ENCODE measurements around the gene MN1. TPM values are rescaled to one million over a fixed set of nuclear protein-coding genes. Genes with fewer than 3 reads are reported as not detected.
A peak's percentile ranks its signal among the peaks of the same experiment; 100 is the strongest.

Gene MN1
- total RNA-seq, 1 donor from 2014 or later = 24.8 TPM

DNA sequence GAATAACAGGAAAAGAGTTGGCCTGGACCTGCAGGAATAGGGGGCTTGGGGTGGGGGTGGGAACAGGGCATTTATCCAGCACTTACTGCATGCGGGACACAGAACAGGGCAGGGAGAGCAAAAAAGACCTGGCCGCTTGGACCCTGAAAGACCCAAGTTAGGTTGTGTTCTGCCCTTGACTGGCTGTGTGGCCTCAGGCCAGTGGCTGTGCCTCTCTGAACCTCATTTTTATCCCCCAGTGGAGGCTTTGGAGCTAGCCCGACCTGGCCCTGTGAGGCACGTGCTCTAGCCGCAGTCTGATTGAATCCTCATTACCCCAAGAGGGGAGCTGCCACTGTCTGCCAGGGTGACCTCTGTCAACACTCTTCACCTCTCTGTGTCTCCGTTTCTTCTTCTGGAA, 68.7 kb downstream of the MN1 start:
- DNase-seq = no peak

- no peak for DNase-seq
Observed at GRCh38 chr22:27732391-27732790, 69.2 kb downstream of the MN1 start.

DNA sequence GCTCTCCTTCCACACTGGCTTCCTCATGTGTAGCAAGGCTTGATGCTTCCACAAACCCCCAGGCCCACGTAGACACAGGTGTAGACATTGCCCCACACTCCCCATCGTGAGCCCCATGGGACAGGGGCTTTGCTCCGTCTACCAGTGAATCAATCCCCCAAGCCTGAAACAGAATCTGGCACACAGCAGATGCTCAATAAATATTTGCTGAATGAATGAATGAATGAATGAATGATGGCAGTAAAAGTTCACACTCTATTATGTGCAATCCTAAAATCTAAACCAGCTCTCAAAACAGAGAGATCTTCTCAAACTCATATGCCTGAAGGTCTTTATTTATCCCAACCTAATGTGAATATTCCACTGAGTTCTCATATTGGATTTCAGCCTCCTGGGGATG, 69.9 kb downstream of the MN1 start:
- DNase-seq = no peak

GRCh38 chr22:27730641-27731433, 70.7 kb downstream of the MN1 start:
- DNase-seq = no peak

DNA sequence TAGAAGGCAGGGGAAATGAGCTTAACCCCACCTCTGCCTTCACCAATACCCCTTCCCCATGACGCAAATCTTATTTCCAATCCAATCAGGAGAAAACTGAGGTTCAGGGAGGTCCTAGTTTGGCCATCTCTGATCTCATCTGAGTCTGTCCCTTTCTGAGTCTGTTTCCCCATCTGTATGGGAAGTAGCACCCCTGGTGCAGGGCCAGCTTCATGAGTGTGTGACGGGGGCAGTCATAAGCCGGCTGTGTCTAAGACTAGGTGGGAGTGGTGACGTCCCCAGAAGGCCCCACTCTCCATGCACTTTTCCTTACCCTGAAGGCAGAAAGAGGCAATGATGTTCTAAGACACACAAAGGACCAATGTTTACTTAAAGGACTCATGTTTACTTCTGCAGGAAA, 72.3 kb downstream of the MN1 start:
- DNase-seq = no peak

DNA sequence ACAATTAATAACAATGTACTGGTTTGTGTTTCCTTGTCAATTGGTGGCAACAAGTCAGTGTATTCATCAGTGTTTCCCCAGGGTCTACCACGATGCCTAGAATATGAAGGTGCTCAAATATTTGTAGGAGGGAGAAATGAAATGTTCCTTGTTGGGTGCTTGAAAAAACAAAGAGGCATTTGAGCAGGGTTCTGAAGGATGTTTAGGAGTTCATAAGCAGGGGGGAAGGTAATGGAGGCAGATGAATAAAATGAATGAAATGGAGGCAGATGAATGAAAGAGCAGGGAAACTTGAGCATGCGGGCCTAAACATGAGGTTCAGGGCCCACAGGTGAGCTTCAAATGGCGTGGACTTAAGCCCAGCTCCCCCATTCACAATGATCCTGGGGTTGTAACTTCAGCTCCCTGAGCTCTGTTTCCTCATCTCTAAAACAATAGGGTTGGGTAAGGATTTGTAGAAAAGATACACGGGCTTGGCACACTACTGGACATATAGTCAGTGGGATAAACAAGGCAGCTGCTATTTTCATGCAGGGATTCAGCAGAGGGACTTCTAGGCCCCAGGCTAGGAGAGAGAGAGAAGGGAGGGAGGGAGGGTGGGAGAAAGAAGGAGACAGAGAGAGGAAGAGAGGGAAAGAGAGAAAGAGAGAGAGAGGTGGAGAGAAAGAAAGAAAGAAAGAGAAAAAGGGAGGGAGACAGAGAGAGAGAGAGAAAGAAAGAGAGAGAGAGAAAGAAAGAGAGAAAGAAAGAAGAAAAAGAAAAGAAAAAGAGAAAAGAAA, 73.7 kb downstream of the MN1 start:
- no peak for DNase-seq

DNA sequence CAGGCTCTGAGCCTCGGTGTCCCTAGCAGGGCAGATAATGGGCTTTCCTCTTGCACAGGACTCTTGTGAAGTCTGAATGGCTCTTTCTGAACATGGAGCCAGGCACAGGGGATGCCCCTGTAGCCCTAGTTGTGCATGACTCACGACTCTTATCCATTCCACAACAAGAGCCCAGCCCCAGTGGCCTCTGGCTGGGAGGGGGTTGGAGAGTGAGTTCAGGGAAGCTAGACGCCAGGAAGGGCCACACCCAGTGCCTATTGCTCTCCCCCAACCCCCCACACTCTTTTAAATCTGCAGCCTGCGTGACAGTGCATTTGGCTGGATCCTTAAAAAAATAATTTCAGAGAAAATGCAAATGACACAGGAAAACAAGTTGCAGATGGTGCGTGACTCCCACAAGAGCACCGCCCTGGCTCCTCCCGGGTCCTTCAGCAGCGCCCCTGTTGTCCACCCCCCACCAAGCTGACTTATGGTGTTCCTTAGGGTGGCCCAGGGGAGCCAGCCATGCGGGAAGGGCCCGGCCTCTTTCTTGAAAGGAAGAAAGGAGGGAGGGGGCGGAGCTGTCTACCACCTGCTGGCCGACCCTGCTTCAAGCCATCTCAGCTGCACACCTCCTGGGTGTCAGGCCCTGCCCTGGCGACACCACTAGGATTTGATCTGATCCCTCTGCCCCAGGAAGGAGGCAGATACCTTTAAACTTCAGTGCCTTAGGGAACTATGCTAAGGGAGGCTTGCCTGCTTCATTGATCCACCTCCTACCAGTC, 74.7 kb downstream of the MN1 start:
- DNase-seq = no peak

DNA sequence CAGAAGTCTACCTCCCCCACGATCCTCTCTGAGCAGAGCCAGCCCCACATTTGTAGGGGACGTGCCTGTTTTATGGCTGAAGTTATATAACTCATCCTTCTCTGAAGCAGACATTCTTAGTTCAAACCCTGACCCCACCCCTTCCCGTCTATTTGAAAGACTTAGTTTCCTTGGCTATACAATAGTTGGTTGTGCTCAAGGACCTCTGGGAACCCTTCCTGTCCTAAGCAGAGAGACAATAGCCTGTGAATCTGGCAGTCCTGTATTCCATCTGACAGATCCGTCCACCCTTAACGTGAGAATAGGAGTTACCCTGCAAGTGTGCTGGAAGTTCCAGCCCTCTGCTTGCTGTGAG, 75.2 kb downstream of the MN1 start:
- DNase-seq = no peak

GRCh38 chr22:27725661-27726060, 75.9 kb downstream of the MN1 start:
- no peak for DNase-seq

DNA sequence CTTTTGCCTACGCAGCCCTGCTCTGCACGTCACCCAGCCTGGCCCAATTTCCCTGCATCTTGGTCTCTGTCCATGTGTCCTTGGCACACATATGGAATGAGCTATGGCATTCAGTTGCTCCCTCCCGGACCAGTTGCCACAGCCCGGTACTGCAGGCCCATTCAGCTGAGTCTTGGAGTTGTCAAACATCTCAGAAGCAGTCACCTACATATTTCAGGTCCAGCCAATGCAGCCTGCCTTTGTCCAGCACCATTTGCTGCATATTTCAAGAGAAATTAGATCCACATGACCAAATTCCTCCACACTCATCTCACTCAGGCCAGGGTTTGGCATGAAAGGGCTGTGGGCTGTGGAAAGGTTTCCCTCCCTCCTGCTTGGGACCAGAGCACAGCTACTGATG, 76.8 kb downstream of the MN1 start:
- DNase-seq = no peak

DNA sequence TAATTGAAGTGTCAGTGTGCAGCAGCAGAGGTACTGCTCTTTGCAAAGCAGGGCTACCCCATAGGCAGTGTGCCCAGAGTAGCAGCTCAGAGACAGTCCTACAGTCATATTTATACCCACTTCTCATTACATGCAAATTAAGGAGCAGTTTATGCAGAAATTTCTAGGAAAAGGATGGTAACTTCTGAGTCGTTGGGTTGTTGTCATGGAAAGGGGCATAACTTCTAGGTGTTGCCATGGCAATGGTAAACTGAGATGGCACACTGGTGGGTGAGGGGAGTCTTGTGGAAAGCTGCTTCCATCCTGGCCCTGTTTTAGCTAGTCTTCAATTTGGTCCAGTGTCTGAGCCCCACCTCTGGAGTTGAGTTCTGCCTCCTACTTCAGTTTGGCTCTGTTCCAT, 77.4 kb downstream of the MN1 start:
- DNase-seq = no peak

DNA sequence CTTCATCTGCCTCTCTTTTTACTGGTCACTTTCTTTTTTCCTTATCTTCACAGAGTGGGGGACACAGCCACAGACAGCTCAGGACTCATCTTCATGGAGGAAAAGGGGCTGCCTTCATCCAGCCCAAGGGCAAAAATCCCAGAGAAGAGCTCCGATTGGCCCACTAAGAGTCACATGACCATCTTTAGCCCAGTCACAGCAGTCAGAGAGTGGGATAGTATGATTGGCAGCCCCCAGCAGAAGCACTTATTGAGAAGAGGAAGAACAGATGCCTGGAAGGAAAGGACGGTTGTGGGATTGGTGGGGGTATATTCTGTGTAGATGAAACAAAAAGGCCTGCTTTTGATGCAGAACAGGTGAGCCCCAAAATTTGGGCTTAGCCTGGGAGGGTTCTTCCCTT, 77.8 kb downstream of the MN1 start:
- no peak for DNase-seq

GRCh38 chr22:27723158-27723557, 78.4 kb downstream of the MN1 start:
- no peak for DNase-seq

DNA sequence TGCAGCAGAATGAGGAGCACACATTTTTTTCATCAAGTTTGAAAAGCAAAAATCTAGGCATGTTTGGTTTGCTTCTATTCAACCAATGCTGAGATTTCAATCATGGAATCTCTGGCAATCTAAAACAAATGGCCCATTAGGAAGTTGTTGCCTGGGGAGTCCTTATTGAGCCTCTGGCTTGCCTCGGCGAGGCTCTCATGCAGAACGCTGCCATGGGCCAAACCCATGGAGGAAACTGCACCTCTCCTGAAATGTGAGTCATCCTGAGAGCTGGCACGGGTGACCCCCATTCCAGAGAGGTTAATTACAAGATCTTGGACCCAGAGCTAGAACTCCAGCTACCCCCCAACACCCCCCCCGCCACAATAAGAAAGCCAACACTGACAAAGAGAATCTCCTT, 80.7 kb downstream of the MN1 start:
- DNase-seq = no peak

DNA sequence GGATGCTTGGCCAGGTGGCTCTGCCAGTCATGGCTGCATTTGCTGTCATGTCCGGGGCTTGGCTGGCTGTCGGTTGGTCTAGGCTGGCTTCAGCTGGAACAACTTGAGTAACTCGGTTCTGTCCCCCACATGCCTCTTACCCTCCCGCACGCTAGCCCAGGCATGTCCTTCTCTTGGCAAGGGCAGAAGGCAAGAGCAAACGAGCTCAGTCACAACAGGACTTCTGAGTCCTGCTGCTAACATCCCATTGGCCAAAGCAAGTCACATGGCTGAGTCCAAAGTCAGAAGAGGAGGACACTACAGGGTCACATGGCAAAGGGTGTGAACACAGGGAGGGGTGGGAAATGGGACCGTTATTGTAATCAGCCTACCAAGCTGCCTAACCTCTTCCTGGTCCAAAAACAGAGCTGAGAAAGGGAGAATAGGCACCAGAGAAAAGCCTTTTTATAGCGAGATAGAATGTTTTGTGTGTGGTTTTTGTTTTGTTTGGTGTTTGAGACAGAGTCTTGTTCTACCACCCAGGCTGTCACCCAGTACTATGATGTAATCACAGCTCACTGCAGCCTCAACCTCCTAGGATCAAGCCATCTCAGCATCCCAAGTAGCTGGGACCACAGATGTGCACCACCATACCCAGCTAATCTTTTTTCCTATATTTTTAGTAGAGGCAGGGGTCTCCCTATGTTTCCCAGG, 81.9 kb downstream of the MN1 start:
- no peak for DNase-seq

DNA sequence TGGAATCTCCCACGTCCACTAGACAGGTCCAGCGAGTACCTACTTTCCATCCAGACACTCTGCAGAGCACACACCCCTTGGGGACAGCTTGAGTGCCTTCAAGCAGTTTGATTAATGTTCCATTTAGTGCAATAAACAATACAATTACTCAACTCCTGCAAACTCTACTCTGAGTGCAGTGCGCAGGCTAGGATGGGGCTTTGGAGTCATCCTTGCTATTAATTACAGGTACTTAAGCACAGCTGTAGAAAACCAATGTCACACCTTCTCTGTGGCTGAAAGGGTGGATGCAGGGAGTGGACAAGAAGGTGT, 82.6 kb downstream of the MN1 start:
- no peak for DNase-seq

DNA sequence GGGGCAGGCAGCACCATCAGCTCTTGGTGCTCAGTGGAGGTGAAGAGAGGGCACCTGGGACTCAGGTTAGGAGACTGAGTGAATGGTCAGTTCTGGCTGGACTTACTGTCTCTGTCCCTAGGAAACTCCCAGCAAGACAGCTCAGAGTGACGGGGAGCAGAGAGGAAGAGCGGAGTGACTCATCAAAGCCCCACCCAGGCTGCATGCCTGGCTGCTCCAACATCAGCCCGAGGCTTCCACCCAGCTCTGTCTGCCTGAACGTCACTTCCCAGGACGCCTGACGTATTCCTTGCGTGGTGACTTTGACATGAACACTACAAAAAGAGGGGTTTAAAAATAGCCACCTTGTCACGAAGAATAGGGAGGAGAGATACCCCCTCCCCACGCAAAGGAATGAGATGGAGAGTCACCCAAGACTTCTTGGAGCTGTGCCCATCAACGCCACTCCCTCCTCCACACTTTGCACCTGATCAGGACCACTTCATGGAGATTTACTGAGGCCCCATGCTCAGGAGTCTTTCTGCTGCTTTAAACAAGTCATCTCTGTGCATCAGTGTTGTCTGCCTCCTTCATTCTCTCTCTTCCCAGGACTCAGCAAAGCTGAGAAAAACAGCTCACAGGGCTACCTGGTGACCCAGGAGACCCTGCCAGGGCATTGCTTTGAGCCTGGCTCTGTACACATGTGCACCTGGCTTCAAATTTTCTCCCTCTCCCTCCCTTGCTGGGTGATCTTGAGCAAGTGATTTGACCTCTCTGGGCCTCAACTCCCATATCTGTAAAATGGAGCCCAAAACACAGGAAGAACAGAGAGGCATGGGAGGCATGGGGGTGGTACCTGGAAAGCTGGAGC, 83.1 kb downstream of the MN1 start:
- no peak for DNase-seq

GRCh38 chr22:27717094-27717493, 84.5 kb downstream of the MN1 start:
- no peak for DNase-seq

- no peak for DNase-seq
Observed at GRCh38 chr22:27716074-27716473, 85.5 kb downstream of the MN1 start.

DNA sequence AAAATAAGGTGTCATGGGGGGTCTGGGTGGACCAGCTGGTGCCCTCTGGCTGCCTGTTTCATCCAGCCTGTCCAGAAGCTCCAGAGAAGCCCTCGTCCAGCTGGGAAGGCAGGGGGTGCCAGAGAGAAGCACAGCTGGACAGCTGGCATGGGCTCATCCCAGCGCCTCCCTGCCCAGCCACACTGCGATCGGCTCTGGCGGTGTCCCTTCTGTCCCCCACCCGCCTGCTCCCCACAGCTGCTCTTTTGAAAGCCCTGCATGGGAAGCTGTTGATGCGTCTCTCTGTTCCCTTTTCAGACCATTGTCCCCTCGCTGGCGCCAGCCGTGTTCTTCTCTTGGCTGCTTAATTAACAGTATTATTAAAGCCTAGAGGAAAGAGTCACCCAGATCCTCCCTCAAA, 86.5 kb downstream of the MN1 start:
- DNase-seq = peak; percentile 71

DNA sequence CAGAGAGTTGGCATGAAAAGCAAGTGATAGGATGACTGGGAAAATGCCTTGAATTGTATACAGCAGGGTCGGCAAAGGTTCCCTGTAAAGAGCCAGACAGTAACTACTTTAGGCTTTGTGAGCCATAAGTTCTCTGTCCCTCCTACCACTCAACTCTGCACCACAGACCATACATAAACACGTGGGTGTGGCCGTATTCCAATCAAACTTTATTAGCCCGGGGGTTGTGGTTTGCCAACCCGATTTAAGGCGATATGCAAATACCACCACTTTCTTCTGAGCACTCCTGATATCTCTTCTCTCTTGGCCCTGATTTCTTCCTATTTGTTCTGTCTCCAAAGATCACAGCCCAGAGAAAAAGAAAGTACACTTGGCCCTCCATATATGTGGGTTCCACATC, 87.5 kb downstream of the MN1 start:
- DNase-seq = no peak

GRCh38 chr22:27713461-27713860, 88.1 kb downstream of the MN1 start:
- DNase-seq = no peak
